SK-N-SH (cell line): Measurements from ENCODE around the gene ASTL. TPM values are rescaled to one million over a fixed set of nuclear protein-coding genes. Genes with fewer than 3 reads are reported as not detected.

Experiments used
- CTCF ChIA-PET: fragments of 300-600, 350-600 bp; formaldehyde crosslinking; extraction: SDS; loops from one replicate; lab custom pipeline; 2021; lab: Yijun Ruan, JAX
- POLR2A ChIA-PET: fragments of 350-600 bp; sonication (Branson Sonifier 250); formaldehyde crosslinking; extraction: SDS; loops from one replicate; lab custom pipeline; 2020; ENCODE audit warnings: antibody characterized with exemption, inconsistent platforms; lab: Yijun Ruan, JAX
- DNase-seq: peaks from one replicate; pipeline ENCODE4 v3.0.0; 2012
- H2AFZ ChIP-seq: fragments of 200-600 bp; sonication (generic); 2 replicates; pipeline ENCODE4 v1.8.1; 2016; ENCODE audit warnings: antibody characterized with exemption, mild to moderate bottlenecking, low read depth
- H3F3A ChIP-seq: fragments of 200-600 bp; sonication (generic); replicated peaks from 2 replicates; pipeline ENCODE3; 2016; ENCODE audit warnings: antibody characterized with exemption, mild to moderate bottlenecking; ENCODE audit not compliant: insufficient read depth
- H3K27ac ChIP-seq, 2 experiments: fragments of 200-500 bp in 1 of 2; fragments of 200-600 bp in 1 of 2; sonication (Bioruptor generic) in 1 of 2; sonication (generic), shearing (Covaris generic) in 1 of 2; 2 replicates each; pipeline versions ENCODE4 v1.5.1 to v1.6.1; 2014 to 2016; ENCODE audit warnings: low read depth in 2 of 2, inconsistent platforms in 1 of 2, low read length in 1 of 2, mild to moderate bottlenecking in 1 of 2, mixed read lengths in 1 of 2
- H3K27me3 ChIP-seq: fragments of 200-600 bp; sonication (generic), shearing (Covaris generic); 2 replicates; pipeline ENCODE4 v1.6.1; 2016; ENCODE audit warnings: mixed run types; ENCODE audit not compliant: insufficient read depth
- H3K36me3 ChIP-seq, 2 experiments: fragments of 200-500 bp in 1 of 2; fragments of 200-600 bp in 1 of 2; sonication (Bioruptor generic) in 1 of 2; sonication (generic) in 1 of 2; replicated peaks in 1 of 2; 2 replicates each; pipeline versions ENCODE3 to v1.5.1; 2014 to 2016; ENCODE audit warnings: low read length in 1 of 2, mild to moderate bottlenecking in 1 of 2; ENCODE audit not compliant: insufficient read depth in 2 of 2, control insufficient read depth in 1 of 2
- H3K4me1 ChIP-seq, 2 experiments: fragments of 200-500 bp in 1 of 2; fragments of 200-600 bp in 1 of 2; sonication (Bioruptor generic) in 1 of 2; sonication (generic), shearing (Covaris generic) in 1 of 2; 2 replicates each; pipeline versions ENCODE4 v1.5.1 to v1.6.1; 2014 to 2016; ENCODE audit warnings: low read depth in 1 of 2, low read length in 1 of 2, mixed run types in 1 of 2; ENCODE audit not compliant: insufficient read depth in 2 of 2, control insufficient read depth in 1 of 2
- H3K4me2 ChIP-seq: fragments of 200-600 bp; sonication (generic), shearing (Covaris generic); 2 replicates; pipeline ENCODE4 v1.6.1; 2017; ENCODE audit warnings: mixed run types
- H3K4me3 ChIP-seq, 2 experiments: fragments of 200-500 bp in 1 of 2; fragments of 200-600 bp in 1 of 2; sonication (Bioruptor generic) in 1 of 2; sonication (generic), shearing (Covaris generic) in 1 of 2; 2 replicates each; pipeline versions ENCODE4 v1.5.1 to v1.8.1; 2014 to 2016; ENCODE audit warnings: low read depth in 2 of 2, inconsistent platforms in 1 of 2, low read length in 1 of 2, mild to moderate bottlenecking in 1 of 2, mixed read lengths in 1 of 2, moderate library complexity in 1 of 2
- H3K79me2 ChIP-seq: fragments of 200-600 bp; sonication (generic); 2 replicates; pipeline ENCODE4 v1.8.1; 2017; ENCODE audit warnings: mild to moderate bottlenecking; ENCODE audit not compliant: insufficient read depth
- H3K9ac ChIP-seq: fragments of 200-600 bp; sonication (generic); 2 replicates; pipeline ENCODE4 v1.6.1; 2017; ENCODE audit warnings: mixed run types
- H3K9me2 ChIP-seq: fragments of 200-600 bp; sonication (generic); 2 replicates; pipeline ENCODE4 v1.6.1; 2017; ENCODE audit warnings: mixed run types
- H3K9me3 ChIP-seq: fragments of 200-600 bp; sonication (generic); 2 replicates; pipeline ENCODE4 v1.6.1; 2017; ENCODE audit warnings: mixed run types, mild to moderate bottlenecking, moderate library complexity
- H4K20me1 ChIP-seq: fragments of 200-600 bp; sonication (generic); 2 replicates; pipeline ENCODE4 v1.6.1; 2017; ENCODE audit warnings: mild to moderate bottlenecking, mixed run types; ENCODE audit not compliant: insufficient read depth
- ELF1 ChIP-seq: IDR thresholded peaks from 2 replicates; pipeline ENCODE4 v1.4.0; 2012
- FOXJ3 ChIP-seq: sonication (generic); formaldehyde crosslinking; IDR thresholded peaks from 2 replicates; pipeline ENCODE4 v1.5.1; 2020; ENCODE audit warnings: mild to moderate bottlenecking, missing genetic modification reagents
- FOXM1 ChIP-seq: IDR thresholded peaks from 2 replicates; pipeline ENCODE4 v1.4.0; 2012; ENCODE audit warnings: low read depth, mild to moderate bottlenecking
- GATA2 ChIP-seq: sonication (generic); formaldehyde crosslinking; IDR thresholded peaks from 2 replicates; pipeline ENCODE4 v1.5.0; 2020; ENCODE audit warnings: mild to moderate bottlenecking, missing genetic modification reagents
- MEF2A ChIP-seq: IDR thresholded peaks from 2 replicates; pipeline ENCODE4 v1.4.0; 2012; ENCODE audit warnings: low read depth, borderline replicate concordance
- MXI1 ChIP-seq: IDR thresholded peaks from 2 replicates; pipeline ENCODE4 v1.6.1; 2012; ENCODE audit warnings: mild to moderate bottlenecking, low read depth, low read length, improper control_type of control experiment
- NRF1 ChIP-seq: IDR thresholded peaks from 2 replicates; pipeline ENCODE4 v1.6.1; 2012; ENCODE audit warnings: low read depth, mild to moderate bottlenecking, low read length
- SMC3 ChIP-seq: IDR thresholded peaks from 2 replicates; pipeline ENCODE4 v1.6.1; 2012; ENCODE audit warnings: low read depth, low read length, improper control_type of control experiment
- TEAD4 ChIP-seq: IDR thresholded peaks from 2 replicates; pipeline ENCODE4 v1.4.0; 2012; ENCODE audit warnings: mild to moderate bottlenecking, borderline replicate concordance; ENCODE audit not compliant: insufficient read depth
- WGBS: methylation state at CpG from one replicate; pipeline ENCODE4 v1.1.6; 2017; ENCODE audit warnings: low lambda C conversion rate; 5-methylcytosine and 5-hydroxymethylcytosine counted together
- polyA plus RNA-seq, 3 experiments: library from polyadenylated mRNA; depleted of rRNA; stranded (reverse); fragments of >200 nt; gene quantifications; 2 replicates each; pipeline ENCODE4 v1.2.3, GENCODE V29; 2012
- TF ChIP-seq, protein P1 (sequence below): IDR thresholded peaks from 2 replicates; pipeline ENCODE4; 2012
- TF ChIP-seq, protein P2 (sequence below): IDR thresholded peaks from 2 replicates; pipeline ENCODE4 v1.4.0; 2012; ENCODE audit warnings: low read depth
- TF ChIP-seq, protein P3 (sequence below): IDR thresholded peaks from 2 replicates; pipeline ENCODE4 v1.4.0; 2012; ENCODE audit warnings: low read depth, borderline replicate concordance
- TF ChIP-seq, protein P4 (sequence below): fragments of 200-600 bp; sonication (generic); IDR thresholded peaks from 2 replicates; pipeline ENCODE4 v1.6.1; 2017; ENCODE audit warnings: antibody characterized with exemption, mild to moderate bottlenecking, moderate library complexity
- TF ChIP-seq, protein P5 (sequence below): IDR thresholded peaks from 2 replicates; pipeline ENCODE4 v1.4.0; 2012; ENCODE audit warnings: low read depth, borderline replicate concordance

The ASTL gene
- polyA plus RNA-seq, 1 of the 3 experiments (the other 2 are of a cell fraction): not detected

DNA sequence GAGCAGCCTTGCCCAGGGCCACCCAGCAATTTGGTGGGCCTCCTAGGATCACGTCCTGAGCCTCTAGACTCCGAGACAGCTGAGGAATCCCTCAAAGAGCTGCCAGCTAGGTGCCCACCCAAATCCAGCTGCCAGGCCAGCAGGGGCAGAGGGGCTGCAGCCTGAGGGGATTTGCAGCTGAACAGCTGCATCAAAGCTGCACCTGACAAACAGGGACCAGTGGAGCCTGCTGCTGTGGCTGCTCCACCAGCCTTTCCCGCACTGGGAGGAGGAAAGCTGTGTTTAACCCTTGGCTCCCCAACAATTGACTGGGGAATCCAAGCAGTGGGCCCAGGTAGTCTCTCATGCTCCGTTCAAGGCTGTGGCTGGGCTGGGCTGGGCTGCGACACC, 30.2 kb downstream of the ASTL start:
- Histone ChIP-seq H3K9ac (no peak overlapping the region), H3K27ac (no peak overlapping the region), H3K4me3 (no peak overlapping the region), H3K79me2 (no peaks in the 10 kb centered on the region), H3K27me3 (no peaks in the 10 kb centered on the region), H3F3A (no peaks in the 10 kb centered on the region), H3K36me3 (no peaks in the 10 kb centered on the region), H2AFZ (no peak overlapping the region), H3K9me3 (no peaks in the 10 kb centered on the region), H3K9me2 (no peaks in the 10 kb centered on the region), H3K4me2 (no peak overlapping the region), H4K20me1 (no peaks in the 10 kb centered on the region), H3K4me1 (peaks cover 0 to 14% of the 10 kb centered on the region in 2 experiments; a peak in 1 of 4 replicates)
- DNase-seq: no peak
- ChIA-PET POLR2A (no interaction called here), CTCF (interaction anchor here (0.6 to 2.8 kb wide), 5 partner anchors 8 to 153 kb away, joined by 3 to 25 read pairs (median 5); partner anchors contain the start of gene ADRA2B)
- TF ChIP-seq FOXM1 (no peak), MXI1 (no peak), FOXJ3 (CRISPR knock-in tag) (no peak), NRF1 (no peak), SMC3 (no peak), TEAD4 (no peak), MEF2A (no peak), ELF1 (no peak), GATA2 (no peak)
- TF ChIP-seq, protein P1, sequence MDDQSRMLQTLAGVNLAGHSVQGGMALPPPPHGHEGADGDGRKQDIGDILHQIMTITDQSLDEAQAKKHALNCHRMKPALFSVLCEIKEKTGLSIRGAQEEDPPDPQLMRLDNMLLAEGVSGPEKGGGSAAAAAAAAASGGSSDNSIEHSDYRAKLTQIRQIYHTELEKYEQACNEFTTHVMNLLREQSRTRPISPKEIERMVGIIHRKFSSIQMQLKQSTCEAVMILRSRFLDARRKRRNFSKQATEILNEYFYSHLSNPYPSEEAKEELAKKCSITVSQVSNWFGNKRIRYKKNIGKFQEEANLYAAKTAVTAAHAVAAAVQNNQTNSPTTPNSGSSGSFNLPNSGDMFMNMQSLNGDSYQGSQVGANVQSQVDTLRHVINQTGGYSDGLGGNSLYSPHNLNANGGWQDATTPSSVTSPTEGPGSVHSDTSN: no peak
- TF ChIP-seq, protein P2, sequence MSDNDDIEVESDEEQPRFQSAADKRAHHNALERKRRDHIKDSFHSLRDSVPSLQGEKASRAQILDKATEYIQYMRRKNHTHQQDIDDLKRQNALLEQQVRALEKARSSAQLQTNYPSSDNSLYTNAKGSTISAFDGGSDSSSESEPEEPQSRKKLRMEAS: no peak
- TF ChIP-seq, protein P3, sequence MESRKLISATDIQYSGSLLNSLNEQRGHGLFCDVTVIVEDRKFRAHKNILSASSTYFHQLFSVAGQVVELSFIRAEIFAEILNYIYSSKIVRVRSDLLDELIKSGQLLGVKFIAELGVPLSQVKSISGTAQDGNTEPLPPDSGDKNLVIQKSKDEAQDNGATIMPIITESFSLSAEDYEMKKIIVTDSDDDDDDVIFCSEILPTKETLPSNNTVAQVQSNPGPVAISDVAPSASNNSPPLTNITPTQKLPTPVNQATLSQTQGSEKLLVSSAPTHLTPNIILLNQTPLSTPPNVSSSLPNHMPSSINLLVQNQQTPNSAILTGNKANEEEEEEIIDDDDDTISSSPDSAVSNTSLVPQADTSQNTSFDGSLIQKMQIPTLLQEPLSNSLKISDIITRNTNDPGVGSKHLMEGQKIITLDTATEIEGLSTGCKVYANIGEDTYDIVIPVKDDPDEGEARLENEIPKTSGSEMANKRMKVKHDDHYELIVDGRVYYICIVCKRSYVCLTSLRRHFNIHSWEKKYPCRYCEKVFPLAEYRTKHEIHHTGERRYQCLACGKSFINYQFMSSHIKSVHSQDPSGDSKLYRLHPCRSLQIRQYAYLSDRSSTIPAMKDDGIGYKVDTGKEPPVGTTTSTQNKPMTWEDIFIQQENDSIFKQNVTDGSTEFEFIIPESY: no peak
- TF ChIP-seq, protein P4, sequence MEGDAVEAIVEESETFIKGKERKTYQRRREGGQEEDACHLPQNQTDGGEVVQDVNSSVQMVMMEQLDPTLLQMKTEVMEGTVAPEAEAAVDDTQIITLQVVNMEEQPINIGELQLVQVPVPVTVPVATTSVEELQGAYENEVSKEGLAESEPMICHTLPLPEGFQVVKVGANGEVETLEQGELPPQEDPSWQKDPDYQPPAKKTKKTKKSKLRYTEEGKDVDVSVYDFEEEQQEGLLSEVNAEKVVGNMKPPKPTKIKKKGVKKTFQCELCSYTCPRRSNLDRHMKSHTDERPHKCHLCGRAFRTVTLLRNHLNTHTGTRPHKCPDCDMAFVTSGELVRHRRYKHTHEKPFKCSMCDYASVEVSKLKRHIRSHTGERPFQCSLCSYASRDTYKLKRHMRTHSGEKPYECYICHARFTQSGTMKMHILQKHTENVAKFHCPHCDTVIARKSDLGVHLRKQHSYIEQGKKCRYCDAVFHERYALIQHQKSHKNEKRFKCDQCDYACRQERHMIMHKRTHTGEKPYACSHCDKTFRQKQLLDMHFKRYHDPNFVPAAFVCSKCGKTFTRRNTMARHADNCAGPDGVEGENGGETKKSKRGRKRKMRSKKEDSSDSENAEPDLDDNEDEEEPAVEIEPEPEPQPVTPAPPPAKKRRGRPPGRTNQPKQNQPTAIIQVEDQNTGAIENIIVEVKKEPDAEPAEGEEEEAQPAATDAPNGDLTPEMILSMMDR: no peak
- TF ChIP-seq, protein P5, sequence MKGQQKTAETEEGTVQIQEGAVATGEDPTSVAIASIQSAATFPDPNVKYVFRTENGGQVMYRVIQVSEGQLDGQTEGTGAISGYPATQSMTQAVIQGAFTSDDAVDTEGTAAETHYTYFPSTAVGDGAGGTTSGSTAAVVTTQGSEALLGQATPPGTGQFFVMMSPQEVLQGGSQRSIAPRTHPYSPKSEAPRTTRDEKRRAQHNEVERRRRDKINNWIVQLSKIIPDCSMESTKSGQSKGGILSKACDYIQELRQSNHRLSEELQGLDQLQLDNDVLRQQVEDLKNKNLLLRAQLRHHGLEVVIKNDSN: no peak
- 55% methylated on average over 4 of the region's 5 CpGs for WGBS
